GM19025 (cell line): ENCODE results near the gene MED1.
"Not testable (repeated sequence)": the region's sequence is repeated elsewhere in the genome, so short reads cannot be mapped to it uniquely, and the experiment has no call there.

Source experiments
- ATAC-seq: cut with Tn5 transposase; IDR thresholded peaks from one replicate; pipeline ENCODE4 v1.9.1; 2021; ENCODE audit warnings: mild to moderate bottlenecking, low read depth, moderate library complexity; ENCODE audit not compliant: unreplicated experiment

Gene MED1

DNA sequence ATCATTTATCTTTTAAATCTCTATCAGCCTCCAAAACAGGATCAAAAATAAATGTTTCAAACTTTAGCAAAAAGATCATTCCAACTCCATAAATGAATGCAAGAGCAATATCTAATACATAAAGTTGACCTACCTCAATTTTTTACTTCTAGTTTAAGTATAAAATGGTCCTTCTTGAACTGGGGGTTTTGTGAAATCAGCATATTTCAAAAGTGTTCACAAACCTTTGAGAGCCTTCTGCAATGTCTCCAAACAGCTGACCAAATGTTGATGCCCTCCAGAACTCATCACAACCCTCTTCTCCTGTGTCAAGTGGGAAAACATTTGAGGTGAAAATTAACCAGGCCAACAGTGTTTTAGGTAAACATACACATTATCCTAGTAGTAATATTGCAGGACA, 7.7 kb downstream of the MED1 start:
- no peak for ATAC-seq

DNA sequence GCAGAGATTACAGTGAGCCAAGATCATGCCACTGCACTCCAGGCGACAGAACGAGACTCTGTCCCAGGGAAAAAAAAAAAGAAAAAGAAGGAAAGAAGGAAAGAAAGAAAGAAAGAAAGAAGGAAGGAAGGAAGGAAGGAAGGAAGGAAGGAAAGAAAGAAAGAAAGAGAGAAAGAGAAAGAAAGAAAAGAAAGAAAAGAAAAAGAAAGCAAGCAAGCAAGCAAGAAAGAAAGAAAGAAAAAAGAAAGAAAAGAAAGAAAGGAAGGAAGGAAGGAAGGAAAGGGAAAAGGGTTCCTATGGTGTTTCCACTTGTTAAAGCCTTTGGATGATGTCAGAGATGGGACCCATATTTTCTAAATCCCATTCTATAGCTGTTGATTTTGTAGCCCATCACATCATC, 11.2 kb downstream of the MED1 start:
- ATAC-seq, result not testable (repeated sequence)

DNA sequence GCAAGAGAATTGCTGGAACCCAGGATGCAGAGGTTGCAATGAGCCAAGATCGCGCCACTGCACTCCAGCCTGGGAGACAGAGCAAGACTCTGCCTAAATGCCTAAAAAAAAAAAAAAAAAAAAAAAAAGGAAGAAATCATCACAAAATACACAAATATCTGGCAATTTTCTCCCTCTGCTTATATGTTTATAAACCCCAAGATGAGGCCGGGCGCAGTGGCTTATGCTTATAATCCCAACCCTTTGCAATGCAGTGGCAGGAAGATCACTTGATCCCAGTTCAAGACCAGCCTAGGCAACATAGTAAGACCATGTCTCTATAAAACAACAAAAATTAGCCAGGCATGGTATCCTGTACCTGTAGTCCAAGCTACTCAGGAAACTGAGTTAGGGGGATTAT, 21.5 kb downstream of the MED1 start:
- no peak for ATAC-seq

DNA sequence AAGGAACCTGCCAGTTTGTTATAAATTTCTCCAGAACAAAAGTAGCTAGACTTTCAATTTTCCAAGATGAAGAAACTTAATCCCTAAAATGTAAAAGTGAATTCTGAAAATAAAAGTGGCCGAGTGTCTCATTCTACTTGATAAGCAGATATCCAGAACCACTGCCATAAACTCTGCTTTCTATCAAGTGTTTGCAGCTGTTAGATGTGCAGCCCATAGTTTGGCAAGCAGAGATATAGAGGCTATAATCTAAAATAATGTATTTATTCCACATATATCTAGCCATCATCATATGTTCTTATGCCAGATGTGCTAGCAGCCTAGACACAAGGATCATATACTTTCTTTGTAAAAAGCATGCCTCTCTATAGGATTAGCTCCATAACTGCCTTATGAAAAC, 34.9 kb downstream of the MED1 start:
- ATAC-seq, result no peak

DNA sequence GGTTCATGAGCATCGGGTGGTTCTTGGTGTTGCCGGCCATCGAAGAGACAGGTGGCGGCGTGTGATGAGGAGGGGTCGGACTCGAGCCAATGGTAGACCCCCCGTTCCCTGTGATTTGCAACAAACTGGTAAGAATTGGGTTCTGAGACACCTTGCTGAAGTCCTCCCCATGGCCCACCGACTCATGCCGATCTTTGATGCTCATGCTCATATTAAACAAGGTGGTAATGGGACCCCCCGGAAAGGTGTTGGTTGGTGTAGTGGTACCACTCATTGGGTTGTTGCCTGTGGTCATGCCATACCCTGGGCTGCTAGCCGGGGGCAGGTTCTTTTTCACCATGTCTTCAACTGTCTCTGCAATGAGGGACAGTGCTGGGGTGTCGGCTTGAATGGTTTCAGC, 40.8 kb downstream of the MED1 start:
- no peak for ATAC-seq

DNA sequence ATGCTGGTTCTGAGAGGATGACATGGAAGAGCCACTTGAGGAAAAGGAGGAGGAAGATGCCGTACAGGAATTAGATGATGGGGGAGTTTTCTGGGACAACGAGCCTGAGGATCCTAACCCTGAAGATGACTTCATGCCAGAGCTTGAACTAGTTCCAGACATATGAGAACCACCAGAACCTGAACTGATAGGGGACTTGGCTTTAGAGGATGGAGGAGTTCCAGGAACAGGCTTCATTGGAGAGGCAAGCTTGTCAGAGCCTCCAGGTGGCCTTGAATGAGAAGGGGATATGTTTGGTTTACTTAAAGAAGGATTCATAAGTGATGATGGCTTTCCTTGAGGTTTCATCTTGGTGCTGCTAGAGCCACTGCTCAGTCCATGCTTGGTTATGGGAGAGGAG, 42.7 kb downstream of the MED1 start:
- ATAC-seq, result no peak

DNA sequence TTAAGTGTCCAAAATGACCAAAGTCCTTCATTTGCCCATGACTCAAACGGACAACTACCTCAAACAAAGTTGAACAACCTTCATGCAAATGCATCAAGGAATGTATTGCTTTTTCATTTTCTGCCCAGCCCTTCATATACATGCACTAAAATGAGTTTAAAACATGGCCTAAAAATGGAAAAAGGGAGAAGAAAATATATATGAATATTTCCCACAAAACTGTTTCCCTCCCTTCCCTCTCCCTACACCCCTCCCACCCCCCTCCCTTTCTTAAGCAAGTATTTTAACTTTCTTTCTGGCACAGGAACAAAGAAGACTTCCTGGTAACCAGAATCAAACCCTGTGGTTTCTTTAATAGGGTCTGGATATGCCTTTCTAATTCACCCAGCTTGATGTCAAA, 44.1 kb downstream of the MED1 start:
- ATAC-seq, result no peak

DNA sequence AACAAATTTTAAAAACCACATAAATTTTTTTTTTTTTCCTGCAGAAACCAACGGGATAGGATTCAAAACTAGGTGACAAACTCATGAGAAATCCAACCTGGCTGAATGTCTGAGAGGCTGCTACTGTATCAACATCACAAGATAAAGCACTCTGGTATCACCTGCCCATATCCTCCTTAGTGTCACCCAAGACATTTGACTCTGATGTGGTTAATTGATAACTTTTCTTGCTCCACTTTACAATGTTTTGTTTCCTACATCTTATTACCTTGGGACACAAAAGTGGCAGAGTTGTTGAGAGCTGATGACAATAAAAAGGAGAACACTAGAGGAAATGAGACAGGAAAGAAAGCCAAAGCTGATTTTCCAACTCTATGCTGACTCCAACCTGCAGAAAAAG, 45.6 kb downstream of the MED1 start:
- no peak for ATAC-seq

DNA sequence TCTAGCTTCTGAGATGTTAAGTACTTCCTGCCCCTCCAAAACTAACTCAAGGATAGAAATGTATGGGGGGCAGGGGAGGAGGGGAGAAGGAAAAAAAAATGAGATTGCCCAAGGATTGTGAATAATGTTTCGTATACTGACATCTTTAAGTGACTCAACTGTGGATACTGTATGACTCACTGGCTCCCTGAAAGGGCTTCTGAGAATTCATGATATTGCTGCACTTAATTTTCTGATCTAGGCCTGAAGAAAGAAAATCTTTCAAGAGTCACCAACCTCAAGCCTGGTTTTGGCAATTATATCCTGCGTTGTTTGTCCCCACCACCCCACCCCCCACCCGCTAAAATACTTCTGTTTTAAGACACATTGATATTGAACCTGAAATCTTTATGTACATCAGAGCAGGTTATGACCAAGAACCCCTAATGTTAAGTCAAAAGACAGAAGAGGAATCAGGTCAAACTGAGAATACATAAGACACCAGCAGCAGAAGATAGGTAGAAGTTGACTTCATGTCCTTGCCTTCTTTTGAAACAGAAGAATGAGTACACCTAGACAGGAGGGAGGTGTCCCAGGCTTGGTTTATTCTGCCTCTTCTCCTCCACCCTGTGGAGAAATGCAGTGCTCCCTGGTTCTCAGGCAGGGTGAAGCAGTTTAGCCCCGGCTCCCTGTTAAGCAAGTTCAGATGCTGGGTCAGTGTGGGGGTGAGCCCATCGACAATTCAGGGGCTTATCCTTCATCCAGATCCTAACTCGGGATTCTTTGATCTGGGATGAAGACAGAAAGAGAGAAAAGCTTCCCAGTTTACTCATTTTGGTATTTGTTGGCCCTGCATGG, 46.3 kb downstream of the MED1 start:
- ATAC-seq, result no peak

DNA sequence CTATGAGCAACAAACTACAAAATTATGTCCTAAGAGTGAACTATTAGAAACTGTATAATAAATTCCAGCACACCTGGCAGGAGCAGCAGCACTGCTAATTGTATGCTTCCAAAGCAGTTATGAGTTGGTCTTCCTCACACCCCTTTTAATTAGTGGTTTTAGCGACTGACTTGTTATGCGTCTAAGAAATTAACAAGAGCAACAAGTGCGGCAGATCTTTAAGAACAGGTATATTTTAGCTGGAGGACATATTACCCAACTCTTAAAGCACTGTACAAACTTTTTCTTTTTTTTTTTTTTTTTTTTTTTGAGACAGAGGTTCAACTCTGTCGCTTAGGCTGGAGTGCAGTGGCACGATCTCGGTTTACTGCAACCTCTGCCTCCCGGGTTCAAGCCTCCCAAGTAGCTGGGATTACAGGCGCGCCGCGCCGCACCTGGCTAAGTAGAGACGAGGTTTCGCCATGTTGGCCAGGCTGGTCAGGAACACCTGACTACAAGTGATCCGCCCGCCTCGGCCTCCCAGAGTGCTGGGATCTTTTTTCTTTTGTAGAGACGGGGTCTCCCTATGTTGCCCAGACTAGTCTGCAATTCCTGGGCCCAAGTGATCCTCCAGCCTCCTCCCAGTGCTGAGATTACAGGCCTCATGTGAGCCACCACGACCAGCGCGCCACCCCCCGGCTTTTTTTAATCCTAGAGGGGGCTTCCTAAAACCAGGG, 48.0 kb downstream of the MED1 start:
- ATAC-seq, result no peak

DNA sequence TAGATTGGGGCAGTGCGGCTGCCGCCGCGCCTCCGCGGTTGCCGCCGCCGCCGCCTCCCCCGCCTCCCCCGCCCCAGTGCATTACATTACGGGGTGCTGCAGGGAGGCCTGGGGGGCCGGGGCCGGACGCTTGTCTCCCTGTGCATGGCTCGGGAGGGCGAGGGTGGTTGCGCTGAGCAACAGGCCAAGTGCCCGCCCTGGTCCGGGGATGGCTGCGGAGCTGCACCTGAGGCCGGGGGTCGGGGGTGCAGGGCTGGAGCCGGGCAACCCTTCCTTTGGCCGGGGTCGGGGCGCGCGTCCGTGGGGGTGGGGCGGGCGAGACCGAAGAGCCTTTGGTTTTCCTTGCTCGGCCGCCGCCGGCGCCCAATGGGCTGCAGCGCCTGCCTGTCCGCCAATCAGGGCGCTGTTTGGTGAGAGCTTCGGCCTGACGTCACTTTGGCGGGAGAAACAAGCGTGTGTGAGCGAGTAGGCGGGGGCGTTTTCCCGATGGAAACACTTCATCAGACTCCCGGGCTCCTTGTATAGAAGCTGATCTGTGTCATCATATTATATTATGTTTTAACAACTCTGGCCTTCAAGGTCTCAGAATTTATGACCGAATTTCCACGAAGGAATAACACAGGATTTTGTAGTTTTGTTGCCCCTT, 48.7 kb downstream of the MED1 start:
- peak; percentile 69 for ATAC-seq

DNA sequence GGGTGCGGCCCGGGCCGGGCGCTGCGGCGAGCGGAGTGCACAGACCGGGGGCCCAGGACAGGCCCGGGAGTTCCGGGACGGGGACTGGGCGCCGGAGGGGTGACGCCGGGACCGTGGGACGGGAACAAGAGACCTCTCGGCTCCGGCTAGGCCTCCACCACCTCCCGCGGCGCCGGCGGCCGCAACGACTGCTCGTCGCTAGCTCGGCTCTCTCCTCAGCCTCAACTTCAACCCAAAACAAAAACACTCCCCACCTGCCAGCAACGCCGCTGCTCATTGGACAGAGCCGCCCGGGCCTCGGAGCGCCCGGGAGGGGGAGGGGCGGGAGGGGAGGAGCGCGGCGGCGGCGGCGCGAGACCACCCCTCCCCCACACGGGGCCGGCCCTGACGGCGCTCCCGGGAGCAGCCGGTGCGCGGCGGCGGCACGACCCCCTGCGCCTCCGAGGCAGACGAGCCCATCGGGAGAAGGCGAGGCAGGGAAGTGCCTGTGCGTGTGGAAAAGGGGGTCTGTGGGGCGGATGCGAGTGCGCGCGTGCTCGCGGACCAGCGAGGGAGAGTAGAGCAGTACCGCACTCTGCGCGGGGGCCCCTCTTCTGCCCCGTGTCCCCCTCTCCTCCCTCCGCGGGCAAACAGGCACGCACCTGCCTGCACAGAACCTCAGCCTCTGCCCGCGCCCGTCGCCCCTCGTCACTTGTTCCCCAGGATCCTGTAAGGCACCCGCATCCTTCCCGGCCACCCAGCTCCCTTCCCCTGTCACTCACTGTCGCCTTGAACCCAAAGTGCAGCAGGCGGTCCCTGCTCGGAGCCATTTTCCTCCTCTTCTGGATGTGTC, 49.4 kb downstream of the MED1 start, which contains the start of gene FBXL20:
Gene FBXL20, minus strand, starts transcription at position 215 of the 832 bp plus-strand sequence. CDS start 224 bp downstream, outside the sequence.
- peak; percentile 71 for ATAC-seq

DNA sequence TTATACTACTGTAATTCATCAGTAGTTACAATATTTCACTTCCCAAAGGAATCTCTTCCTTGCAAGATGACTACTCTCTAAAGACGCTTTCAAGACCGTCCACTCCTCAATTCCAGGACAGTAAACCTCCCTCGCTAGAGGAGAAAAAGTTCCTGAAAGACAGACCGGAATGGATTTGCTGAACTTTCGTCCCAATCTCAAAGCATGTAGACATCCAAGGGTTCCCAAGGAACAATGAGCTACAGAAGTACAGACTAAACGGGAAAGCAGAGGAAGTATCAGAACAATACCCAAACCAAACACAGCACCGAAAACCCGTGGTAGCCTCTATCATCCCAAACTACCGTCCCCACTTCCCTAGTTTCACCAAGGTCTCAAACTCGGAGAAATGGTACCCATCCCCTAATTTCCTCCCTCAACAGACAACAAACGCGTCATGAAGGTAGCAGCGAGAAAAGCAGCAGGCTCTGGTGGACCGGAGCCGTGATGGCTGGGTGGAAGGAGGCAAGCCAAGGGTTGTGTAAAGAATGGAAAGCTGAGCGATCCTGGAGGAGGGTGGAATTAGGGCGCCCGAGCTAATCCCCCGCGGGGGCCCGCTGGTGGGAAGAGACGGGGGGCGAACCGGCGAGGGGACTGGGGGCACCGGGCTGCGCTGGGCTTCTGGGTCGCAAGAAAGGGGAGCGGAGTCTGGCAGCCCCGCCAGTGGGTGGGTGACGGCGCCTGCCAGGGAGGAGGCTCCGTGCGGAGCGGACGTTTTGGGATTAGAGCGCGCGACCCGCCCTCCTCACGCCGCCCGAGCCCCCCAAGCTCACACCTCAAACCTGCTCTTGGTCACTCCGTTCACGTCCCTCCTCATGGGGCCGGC, 50.3 kb downstream of the MED1 start:
- no peak for ATAC-seq

DNA sequence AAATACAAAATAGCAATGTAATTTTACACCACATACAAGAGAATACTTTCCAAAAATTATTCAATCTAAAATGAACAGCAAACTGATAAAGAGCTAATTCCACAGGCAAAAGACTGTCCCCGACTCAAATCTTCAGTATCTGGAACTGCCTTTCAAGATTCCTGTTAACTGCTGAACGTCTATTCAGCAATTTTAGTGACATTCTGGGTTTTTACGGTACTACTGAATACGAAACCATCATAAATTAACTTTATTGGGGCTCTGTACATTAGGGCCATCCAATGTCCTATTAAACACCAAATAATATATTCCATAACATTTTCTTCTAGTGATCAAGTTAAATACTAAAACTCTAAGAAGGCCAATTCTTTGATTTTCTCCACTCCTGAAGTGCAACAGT, 51.3 kb downstream of the MED1 start:
- ATAC-seq, result no peak

DNA sequence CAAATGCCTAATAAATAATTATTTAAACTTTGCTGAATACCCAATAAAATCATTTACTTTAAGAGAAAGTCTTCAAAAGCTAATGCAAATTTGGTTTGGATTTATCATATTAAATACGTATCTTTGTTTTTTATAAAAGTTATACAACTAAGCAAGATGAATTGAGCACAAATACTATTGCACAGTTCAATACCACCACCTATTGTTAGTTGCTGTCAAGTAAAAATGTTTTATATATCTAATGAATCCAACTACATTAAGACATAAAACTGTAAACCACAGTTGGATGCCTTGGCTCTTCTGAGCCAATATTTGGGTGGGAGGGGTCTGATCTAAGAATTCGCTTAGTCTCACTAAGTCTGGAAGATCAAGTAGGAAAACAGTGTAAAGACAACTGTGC, 57.3 kb downstream of the MED1 start:
- ATAC-seq, result no peak

DNA sequence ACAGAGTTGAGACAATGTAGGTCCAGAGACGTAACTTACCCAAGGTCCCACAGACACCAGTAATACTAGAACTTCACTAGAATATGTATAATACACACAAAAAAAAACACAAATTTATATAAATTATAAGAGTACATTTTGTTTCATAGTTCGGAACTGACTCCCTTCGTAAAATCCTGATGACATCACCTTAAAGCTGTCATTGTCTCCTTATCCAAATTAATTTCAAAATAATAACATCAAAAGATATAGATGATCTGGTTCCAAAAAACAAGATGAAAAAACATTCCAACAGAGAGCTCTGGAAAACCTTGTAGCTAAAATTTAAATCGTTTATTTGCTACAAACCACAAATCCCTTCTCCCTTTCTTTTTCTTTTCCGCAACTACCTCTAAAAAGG, 59.6 kb downstream of the MED1 start:
- no peak for ATAC-seq

DNA sequence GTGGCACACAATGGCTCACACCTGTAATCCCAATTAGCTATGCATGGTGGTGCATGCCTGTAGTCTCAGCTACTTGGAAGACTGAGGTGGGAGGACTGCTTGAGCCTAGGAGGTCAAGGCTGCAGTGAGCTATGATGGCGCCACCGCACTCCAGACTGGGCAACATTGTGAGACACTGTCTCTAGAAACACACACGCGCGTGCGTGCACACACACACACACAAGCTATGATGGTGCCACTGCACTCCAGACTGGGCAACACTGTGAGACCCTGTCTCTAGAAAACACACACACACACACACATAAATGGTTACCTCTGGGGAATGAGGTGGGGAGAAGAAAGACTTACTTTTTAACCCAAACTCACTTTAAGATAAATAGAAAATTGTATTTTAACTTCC, 66.0 kb downstream of the MED1 start:
- ATAC-seq, result no peak

DNA sequence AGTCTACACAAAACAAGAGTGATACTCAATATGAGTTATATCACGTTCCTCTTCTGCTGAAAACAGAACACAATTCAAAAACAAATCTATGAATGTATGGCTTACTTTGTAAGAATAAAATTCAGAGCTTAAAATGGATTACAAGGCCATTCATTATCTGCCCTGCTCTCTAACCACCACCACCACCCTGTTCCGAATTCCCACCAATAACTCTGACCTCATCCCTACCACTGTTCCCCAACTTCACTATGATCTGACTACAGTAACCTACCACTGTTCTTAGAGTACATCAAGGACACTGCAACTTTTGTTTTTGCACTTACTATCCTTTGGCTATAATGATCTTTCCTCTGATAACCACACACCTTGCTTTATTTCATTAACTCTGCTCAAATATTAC, 70.9 kb downstream of the MED1 start:
- ATAC-seq, result no peak

DNA sequence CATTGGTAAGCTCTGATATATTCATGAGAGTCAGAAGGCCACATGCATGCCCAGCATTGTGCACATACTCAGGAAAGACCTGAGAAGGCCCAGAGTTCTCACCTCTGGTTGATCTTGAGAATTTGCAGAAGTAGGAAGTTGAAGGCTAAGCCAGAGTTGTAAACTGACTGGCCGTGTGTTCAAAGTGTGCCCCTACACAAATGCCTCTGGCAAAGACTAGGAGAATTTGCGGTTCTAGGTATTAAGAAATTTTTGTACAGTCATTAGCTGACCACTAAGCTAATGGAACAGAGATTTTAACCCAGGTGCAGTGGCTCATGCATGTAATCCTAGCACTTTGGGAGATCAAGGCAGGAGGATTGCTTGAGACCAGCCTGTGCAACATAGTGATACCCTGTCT, 74.6 kb downstream of the MED1 start:
- ATAC-seq, result no peak

DNA sequence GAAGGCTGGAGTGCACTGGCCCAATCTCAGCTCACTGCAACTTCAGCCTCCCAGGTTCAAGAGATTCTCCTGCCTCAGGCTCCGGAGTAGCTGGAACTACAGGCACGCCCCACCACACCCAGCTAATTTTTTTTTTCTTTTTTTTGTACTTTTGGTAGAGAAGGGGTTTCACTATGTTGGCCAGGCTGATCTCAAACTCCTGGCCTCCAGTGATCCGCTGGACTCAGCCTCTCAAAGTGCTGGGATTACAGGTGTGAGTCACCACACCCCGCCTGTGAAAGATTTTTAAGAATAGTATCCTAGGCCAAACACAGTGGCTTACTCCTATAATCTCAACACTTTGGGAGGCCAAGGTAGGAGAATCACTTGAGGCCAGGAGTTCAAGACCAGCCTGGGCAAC, 83.3 kb downstream of the MED1 start:
- not testable (repeated sequence) for ATAC-seq
